ENCODE results near the gene KLHL2. TPM values are rescaled to one million over a fixed set of nuclear protein-coding genes. Genes with fewer than 3 reads are reported as not detected.

Gene KLHL2
- total RNA-seq, 2 experiments from 2014 or later, result 22.2 to 27.0 TPM

DNA sequence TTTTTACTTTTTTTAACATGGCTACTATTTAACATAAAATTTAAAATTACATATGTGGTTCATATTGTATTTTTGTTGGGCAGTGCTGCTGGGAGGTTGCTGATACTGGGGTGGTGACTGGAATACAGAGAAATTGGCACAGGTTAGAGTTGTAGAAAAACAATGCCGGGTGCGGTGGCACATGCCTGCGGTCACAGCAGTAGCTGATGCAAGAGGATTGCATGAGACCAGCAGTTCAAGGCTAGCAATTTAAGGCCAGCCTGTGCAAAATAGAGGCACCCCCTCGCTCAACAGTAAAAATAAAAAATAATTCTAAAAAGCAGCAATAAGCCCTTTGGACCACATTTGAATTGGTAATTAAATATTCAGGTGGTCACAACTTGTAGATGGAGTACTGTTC lies 159.7 kb downstream of the KLHL2 start:
- DNase-seq, result no peak
- CTCF ChIA-PET, result no interaction called here
- H3K27ac Mint-ChIP-seq, result no peak overlapping the region
- no peak for ATAC-seq
- no peak overlapping the region for H3K4me3 Mint-ChIP-seq
- no peaks in the 10 kb centered on the region for H3K9me3 Mint-ChIP-seq (ENCODE audit: low read depth)
- H3K27me3 Mint-ChIP-seq, result peaks cover 6% of the 10 kb centered on the region
- H3K4me1 Mint-ChIP-seq, result no peaks in the 10 kb centered on the region
- H3K36me3 Mint-ChIP-seq, result no peaks in the 10 kb centered on the region

DNA sequence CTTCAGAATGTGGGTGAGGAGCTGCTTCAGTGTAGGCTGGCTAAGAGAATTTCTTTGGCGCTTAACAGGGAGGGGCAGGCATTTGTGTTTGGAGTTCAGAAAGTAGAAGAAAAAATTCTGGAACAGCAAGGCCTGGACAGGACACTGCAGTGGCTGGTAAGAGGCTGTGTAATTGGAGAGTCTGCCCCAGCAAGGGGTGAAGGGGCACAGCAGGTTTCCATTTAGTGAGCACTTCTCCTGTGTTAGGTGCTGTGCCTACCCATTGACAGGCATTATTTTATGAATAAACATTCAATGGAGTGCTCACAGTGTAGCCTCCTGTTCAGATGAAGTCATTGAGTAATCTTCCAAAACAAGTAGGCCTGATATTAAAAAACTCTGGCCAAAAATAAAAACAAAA lies 160.8 kb downstream of the KLHL2 start:
- no peaks in the 10 kb centered on the region for H3K9me3 Mint-ChIP-seq (ENCODE audit: low read depth)
- peaks cover 10% of the 10 kb centered on the region for H3K27me3 Mint-ChIP-seq
- DNase-seq, result no peak
- no peaks in the 10 kb centered on the region for H3K36me3 Mint-ChIP-seq
- ATAC-seq, result no peak
- no peaks in the 10 kb centered on the region for H3K4me1 Mint-ChIP-seq
- H3K4me3 Mint-ChIP-seq, result no peak overlapping the region
- CTCF ChIA-PET, result no interaction called here
- no peak overlapping the region for H3K27ac Mint-ChIP-seq

DNA sequence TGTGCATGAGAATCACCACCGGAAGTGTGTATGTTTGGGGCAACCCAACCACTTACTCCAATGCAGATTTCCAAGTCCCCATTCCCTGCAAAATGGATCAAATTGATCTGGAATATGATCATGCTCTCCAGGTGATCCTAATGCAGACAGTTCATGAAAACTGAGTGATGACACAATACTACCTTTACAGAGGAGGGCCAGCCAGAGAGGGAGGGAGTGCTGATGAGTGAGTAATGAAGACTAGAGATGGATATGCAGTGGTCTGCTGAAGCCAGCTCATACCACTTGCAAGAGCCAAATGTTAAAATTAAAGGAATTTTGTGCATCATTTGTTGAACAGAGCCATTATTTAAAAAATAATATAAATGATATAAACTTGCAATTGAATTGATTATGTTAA lies 161.2 kb downstream of the KLHL2 start:
- ATAC-seq, result no peak

DNA sequence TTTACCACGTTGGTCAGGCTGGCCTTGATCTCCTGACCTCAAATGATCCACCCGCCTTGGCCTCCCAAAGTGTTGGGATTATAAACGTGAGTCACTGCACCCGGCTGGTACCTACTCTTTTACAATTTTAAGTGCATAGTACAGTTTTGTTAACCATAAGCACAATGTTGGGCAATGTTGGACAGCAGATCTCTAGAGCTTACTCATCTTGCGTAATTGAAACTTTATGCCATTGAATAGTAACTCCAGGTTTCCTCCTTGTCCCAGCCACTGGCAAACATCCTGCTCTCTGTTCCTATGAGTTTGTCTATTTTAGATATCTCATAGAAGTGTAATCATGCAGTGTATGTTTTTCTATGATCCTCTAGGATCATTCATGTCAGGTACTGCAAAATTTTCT lies 162.2 kb downstream of the KLHL2 start:
- DNase-seq (no peak), ATAC-seq (no peak)
- Mint-ChIP-seq H3K36me3 (no peaks in the 10 kb centered on the region), H3K27ac (no peak overlapping the region), H3K4me1 (no peaks in the 10 kb centered on the region), H3K4me3 (no peak overlapping the region), H3K27me3 (peaks cover 21% of the 10 kb centered on the region), H3K9me3 (ENCODE audit: low read depth) (no peaks in the 10 kb centered on the region)
- CTCF ChIA-PET, result no interaction called here

More for the DNA sequence above, 161.2 kb downstream of the KLHL2 start:
- CTCF ChIA-PET, result no interaction called here
- H3K36me3 Mint-ChIP-seq, result no peaks in the 10 kb centered on the region
- no peaks in the 10 kb centered on the region for H3K4me1 Mint-ChIP-seq
- DNase-seq, result no peak
- H3K27me3 Mint-ChIP-seq, result peaks cover 13% of the 10 kb centered on the region
- H3K4me3 Mint-ChIP-seq, result no peak overlapping the region
- H3K9me3 Mint-ChIP-seq (ENCODE audit: low read depth), result no peaks in the 10 kb centered on the region
- no peak overlapping the region for H3K27ac Mint-ChIP-seq

DNA sequence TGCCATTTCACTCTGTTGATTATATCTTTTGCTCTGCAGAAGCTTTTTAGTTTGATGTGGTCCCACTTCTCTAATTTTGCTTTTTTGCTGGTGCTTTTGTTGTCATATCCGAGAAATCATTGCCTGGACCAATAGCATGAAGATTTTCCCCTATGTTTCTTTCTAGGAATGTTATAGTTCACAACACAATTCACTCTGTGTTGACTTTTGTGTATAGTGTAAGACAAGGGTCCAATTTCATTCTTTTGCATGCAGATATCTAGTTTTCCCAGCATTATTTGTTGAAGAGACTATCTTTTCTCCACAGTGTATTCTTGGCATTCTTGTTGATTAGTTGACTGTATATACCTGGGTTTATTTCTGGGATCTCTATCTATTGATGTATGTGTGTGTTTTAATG lies 163.2 kb downstream of the KLHL2 start:
- CTCF ChIA-PET, result interaction anchor here (1.4 kb wide), 1 partner anchor 20 kb away, joined by 4 read pairs; no protein-coding TSS in a partner anchor
- Mint-ChIP-seq H3K9me3 (ENCODE audit: low read depth) (no peaks in the 10 kb centered on the region), H3K27ac (no peak overlapping the region), H3K4me1 (no peaks in the 10 kb centered on the region), H3K4me3 (no peak overlapping the region), H3K27me3 (peaks cover 31% of the 10 kb centered on the region), H3K36me3 (no peaks in the 10 kb centered on the region)
- ATAC-seq (no peak), DNase-seq (no peak)

Other genes starting within 250 kb of the KLHL2 start
- gene TRIM61, start 229.9 kb upstream of the KLHL2 start, total RNA-seq, result 1 to 10 TPM; 1.7 to 2.2 TPM
- not detected for gene TRIM60, start 175.6 kb upstream of the KLHL2 start, total RNA-seq
- not detected for gene TRIM75, start 153.7 kb upstream of the KLHL2 start, total RNA-seq
- 1 to 10 TPM; 6.4 to 7.3 TPM for gene TMEM192, start 94.7 kb upstream of the KLHL2 start, total RNA-seq
- 10 to 100 TPM; 56.7 to 78.9 TPM for gene MSMO1, start 120.1 kb downstream of the KLHL2 start, total RNA-seq
- not detected for gene CPE, start 171.4 kb downstream of the KLHL2 start, total RNA-seq

Data from activated CD8-positive, alpha-beta memory T cell treated with anti-CD3 and anti-CD28 coated beads, Interleukin-2, amount 10 ng/mL, durations not matched to agents 7 days and 5 days (primary cell).